ENCODE measurements around the gene RBM20. TPM values are rescaled to one million over a fixed set of nuclear protein-coding genes. Genes with fewer than 3 reads are reported as not detected.

Gene RBM20
- total and polyA plus RNA-seq, 12 donors: 0.07 to 2.3 (median 0.28) TPM; not detected in 2

DNA sequence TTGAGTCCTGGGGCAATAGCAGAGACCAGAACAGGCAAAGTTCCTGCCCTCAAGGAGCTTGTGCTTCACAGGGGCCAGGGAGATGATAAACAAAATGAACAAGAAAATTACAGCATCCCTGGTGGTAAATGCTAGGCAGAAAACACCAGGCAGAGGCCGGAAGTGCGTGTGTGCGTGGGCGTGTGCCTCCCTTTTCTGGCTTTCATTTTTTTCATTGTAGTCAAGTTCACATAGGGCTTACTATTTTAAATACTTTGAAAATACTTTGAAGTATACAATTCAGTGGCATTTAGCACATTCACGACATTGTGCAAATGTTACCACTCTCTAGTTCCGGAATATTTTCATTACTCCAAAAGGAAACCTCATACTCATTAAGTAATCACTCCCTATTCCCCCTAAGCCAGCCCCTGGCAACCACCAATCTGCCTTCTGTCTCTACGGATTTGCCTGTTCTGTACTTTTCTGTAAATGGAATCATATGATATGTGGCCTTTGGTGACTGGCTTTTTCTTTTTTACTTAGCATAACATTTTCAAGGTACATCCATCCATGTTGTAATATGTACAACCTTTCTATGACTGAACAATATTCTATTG is 139.5 kb downstream of the RBM20 start:
- Histone ChIP-seq H3K27ac (no peak overlapping the region), H3K4me3 (no peak overlapping the region), H3K36me3 (replicated peaks in 1 of 2) (no peaks in the 10 kb centered on the region), H3K9me3 (replicated peaks in 1 of 3) (no peaks in the 10 kb centered on the region), H3K27me3 (no peaks in the 10 kb centered on the region), H3K4me1 (replicated peaks in 1 of 2) (peaks cover 4 to 14% of the 10 kb centered on the region in 2 donors)
- DNase-seq: no peak
- TF ChIP-seq POLR2A (IDR thresholded peaks at IDR 0.05): no peak
- TF ChIP-seq, protein P1, sequence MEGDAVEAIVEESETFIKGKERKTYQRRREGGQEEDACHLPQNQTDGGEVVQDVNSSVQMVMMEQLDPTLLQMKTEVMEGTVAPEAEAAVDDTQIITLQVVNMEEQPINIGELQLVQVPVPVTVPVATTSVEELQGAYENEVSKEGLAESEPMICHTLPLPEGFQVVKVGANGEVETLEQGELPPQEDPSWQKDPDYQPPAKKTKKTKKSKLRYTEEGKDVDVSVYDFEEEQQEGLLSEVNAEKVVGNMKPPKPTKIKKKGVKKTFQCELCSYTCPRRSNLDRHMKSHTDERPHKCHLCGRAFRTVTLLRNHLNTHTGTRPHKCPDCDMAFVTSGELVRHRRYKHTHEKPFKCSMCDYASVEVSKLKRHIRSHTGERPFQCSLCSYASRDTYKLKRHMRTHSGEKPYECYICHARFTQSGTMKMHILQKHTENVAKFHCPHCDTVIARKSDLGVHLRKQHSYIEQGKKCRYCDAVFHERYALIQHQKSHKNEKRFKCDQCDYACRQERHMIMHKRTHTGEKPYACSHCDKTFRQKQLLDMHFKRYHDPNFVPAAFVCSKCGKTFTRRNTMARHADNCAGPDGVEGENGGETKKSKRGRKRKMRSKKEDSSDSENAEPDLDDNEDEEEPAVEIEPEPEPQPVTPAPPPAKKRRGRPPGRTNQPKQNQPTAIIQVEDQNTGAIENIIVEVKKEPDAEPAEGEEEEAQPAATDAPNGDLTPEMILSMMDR (IDR thresholded peaks at IDR 0.05): no peak
- intact Hi-C loops (cut with DNase I): no loop called here
- WGBS, 4 donors: 69 to 90% (median 81%) methylated on average over 7 of the region's 7 CpGs

GRCh38 chr10:110784198-110784597 is 140.1 kb downstream of the RBM20 start:
- no peak overlapping the region for H3K4me3 ChIP-seq
- H3K9me3 ChIP-seq (replicated peaks in 1 of 3): no peaks in the 10 kb centered on the region
- no peak for TF ChIP-seq POLR2A (IDR thresholded peaks at IDR 0.05)
- TF ChIP-seq, protein P1 (IDR thresholded peaks at IDR 0.05): no peak
- no peak overlapping the region for H3K27ac ChIP-seq
- H3K36me3 ChIP-seq (replicated peaks in 1 of 2): no peaks in the 10 kb centered on the region
- WGBS, 4 donors: 80 to 90% (median 85%) methylated on average over 6 of the region's 6 CpGs
- H3K27me3 ChIP-seq: no peaks in the 10 kb centered on the region
- DNase-seq: no peak
- intact Hi-C loops (cut with DNase I): no loop called here
- H3K4me1 ChIP-seq (replicated peaks in 1 of 2): peaks cover 8 to 20% of the 10 kb centered on the region in 2 donors

DNA sequence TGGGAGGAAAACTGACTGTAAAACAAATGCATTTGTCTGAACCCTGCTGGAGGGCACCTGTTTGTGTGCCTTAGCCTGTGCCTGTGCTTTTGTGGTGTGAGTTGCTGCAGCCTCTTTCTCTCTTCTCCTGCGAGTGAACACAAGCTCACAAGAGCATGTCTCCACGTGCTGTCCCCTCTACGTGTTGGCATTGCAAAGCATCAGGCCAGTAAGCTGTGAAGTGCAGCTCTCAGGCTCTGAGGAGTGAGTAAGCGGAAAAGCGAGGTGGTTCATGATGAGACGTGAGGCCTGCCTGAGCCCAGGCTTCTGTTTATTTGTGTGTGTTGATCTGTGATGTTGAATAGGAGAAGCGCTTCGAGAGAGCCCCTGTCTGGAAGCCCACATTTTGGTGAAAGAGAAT is 142.0 kb downstream of the RBM20 start:
- WGBS, 4 donors: 84 to 90% (median 89%) methylated on average over 8 of the region's 8 CpGs
- Histone ChIP-seq H3K27me3 (no peaks in the 10 kb centered on the region), H3K36me3 (replicated peaks in 1 of 2) (no peaks in the 10 kb centered on the region), H3K9me3 (replicated peaks in 1 of 3) (no peaks in the 10 kb centered on the region), H3K4me1 (replicated peaks in 1 of 2) (peaks cover 8 to 21% of the 10 kb centered on the region in 2 donors), H3K27ac (no peak overlapping the region), H3K4me3 (no peak overlapping the region)
- TF ChIP-seq, protein P1 (IDR thresholded peaks at IDR 0.05): no peak
- no peak for DNase-seq
- intact Hi-C loops (cut with DNase I): no loop called here

GRCh38 chr10:110788620-110789385 is 144.7 kb downstream of the RBM20 start:
- Histone ChIP-seq H3K4me1 (replicated peaks in 1 of 2) (peaks cover 8 to 21% of the 10 kb centered on the region in 2 donors), H3K27me3 (no peaks in the 10 kb centered on the region), H3K36me3 (replicated peaks in 1 of 2) (no peaks in the 10 kb centered on the region), H3K4me3 (no peak overlapping the region), H3K9me3 (replicated peaks in 1 of 3) (no peaks in the 10 kb centered on the region), H3K27ac (no peak overlapping the region)
- no peak for TF ChIP-seq POLR2A (IDR thresholded peaks at IDR 0.05)
- TF ChIP-seq, protein P1 (IDR thresholded peaks at IDR 0.05): no peak
- intact Hi-C loops (cut with DNase I): no loop called here
- WGBS, 4 donors: 55 to 65% (median 61%) methylated on average over 8 of the region's 8 CpGs
- peak in 2 of 7 donors; percentile 28 to 68 for DNase-seq

Measured in adrenal gland (tissue), 12 donors.